Right cardiac atrium (tissue), 5 donors: ENCODE results near the gene NFATC2. TPM values are rescaled to one million over a fixed set of nuclear protein-coding genes. Genes with fewer than 3 reads are reported as not detected.

Source experiments
- ATAC-seq, 2 donors: fragments of 200-7000 bp; cut with Tn5 transposase; one replicate each; pipeline versions ENCODE4 v1.8.0 to v1.9.1; 2020; ENCODE audit warnings: moderate library complexity in 2 of 2, mild to moderate bottlenecking in 1 of 2
- DNase-seq, 3 donors: peaks; one replicate each; pipeline ENCODE4 v3.0.0-alpha.2; 2020
- H3K27ac ChIP-seq: one replicate; pipeline ENCODE4 v1.5.1; 2013; ENCODE audit warnings: mild to moderate bottlenecking, low read length, control low read depth, moderate library complexity
- H3K27me3 ChIP-seq: one replicate; pipeline ENCODE4 v1.6.1; 2013; ENCODE audit not compliant: control insufficient read depth, insufficient read depth
- H3K4me1 ChIP-seq: one replicate; pipeline ENCODE4 v1.6.1; 2013; ENCODE audit warnings: low read length; ENCODE audit not compliant: control insufficient read depth, insufficient read depth
- H3K4me3 ChIP-seq: one replicate; pipeline ENCODE4 v1.5.1; 2013; ENCODE audit warnings: low read length, control low read depth
- H3K9me3 ChIP-seq: one replicate; pipeline ENCODE4 v1.6.1; 2013; ENCODE audit warnings: low read length; ENCODE audit not compliant: control insufficient read depth
- WGBS: extraction: QIAGEN DNeasy Blood & Tissue Kit; methylation state at CpG from one replicate; pipeline ENCODE4 v1.1.7; 2013; 5-methylcytosine and 5-hydroxymethylcytosine counted together
- intact Hi-C, 4 donors: fragments of 100-400 bp; cut with DNase I; formaldehyde crosslinking; loops; one replicate each; pipeline versions ENCODE4 v1.11.0 to v1.14.0; 2022 to 2023
- polyA plus RNA-seq: library from polyadenylated mRNA; stranded (reverse); fragments of 200-250 nt; gene quantifications from one replicate; pipeline ENCODE4 v1.2.3, GENCODE V29; 2013
- total RNA-seq, 4 donors: library from RNA; stranded (reverse); fragmentation: NEBNext Ultra II Directional; extraction: Animal tissue kit (Norgen Biotek cat#: 25700); gene quantifications; one replicate each; pipeline ENCODE4 v1.2.1, GENCODE V29; 2021
- donor health status: healthy with polysubstance abuse.
- donor health status: DM: no; HTN: yes; CAD: no.
- donor health status: DM: no; HTN: no; CAD: no.
- donor health status: DM: no; HTN: yes; CAD: no; lungs with severe emphysema.
- donor health status: DM: yes; HTN: yes; CAD: no.

The NFATC2 gene
- total and polyA plus RNA-seq, 5 donors = 2.8 to 13.3 (median 8.2) TPM

- no peaks in the 10 kb centered on the region for H3K9me3 ChIP-seq
- H3K4me3 ChIP-seq = no peak overlapping the region
- H3K27me3 ChIP-seq = no peaks in the 10 kb centered on the region
- no peak overlapping the region for H3K27ac ChIP-seq
- no peaks in the 10 kb centered on the region for H3K4me1 ChIP-seq
- intact Hi-C loops = no loop called here
- ATAC-seq (no peak), DNase-seq (no peak)
- 90% methylated on average over 4 of the region's 4 CpGs for WGBS
Measured at GRCh38 chr20:51503376-51503775, 39.1 kb downstream of the NFATC2 start.

GRCh38 chr20:51500936-51501335 is 41.6 kb downstream of the NFATC2 start:
- Histone ChIP-seq H3K4me3 (no peak overlapping the region), H3K4me1 (peaks cover 6% of the 10 kb centered on the region), H3K9me3 (no peaks in the 10 kb centered on the region), H3K27me3 (no peaks in the 10 kb centered on the region), H3K27ac (no peak overlapping the region)
- ATAC-seq (no peak), DNase-seq (no peak)
- 86% methylated on average over 1 of the region's 1 CpG for WGBS
- intact Hi-C loops = no loop called here

GRCh38 chr20:51500311-51500710 is 42.2 kb downstream of the NFATC2 start:
- intact Hi-C loops = no loop called here
- 68% methylated on average over 3 of the region's 3 CpGs for WGBS
- ATAC-seq (no peak), DNase-seq (no peak)
- Histone ChIP-seq H3K4me3 (no peak overlapping the region), H3K9me3 (no peaks in the 10 kb centered on the region), H3K27ac (no peak overlapping the region), H3K4me1 (peaks cover 6% of the 10 kb centered on the region), H3K27me3 (no peaks in the 10 kb centered on the region)

DNA sequence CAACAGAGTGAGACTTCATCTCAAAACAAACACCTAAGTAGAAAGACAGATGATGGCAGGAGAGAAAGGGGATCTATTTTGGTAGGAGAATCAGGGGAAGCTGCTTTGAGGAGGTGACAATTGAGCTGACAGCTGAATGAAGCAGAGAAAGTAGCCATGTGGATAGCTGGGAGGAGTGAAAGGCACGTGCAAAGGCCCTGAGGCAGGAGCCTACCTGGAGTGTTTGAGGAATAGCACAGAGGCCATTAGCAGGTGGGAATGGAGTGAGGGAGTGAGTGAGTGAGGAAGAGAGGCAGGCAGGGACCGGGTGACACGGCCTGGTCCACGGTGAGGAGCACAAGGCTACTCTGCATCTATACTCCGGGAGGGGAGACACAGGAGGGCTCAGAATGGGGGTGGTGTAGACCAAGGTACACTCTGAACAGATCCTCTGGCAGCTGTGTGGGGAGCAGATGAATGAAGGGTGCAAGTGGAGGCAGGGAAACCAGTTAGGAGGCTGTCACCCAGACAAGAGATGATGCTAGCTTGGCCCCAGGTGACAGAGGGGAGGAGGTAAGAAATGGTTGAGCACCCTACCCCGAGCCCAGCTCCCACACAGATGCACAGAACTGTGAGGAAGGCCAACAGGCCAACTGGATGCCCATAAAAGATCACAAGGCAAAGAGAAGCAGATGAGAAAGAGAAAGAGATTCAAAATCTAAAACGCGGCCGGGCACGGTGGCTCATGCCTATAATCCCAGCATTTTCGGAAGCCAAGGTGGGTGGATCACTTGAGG is 43.6 kb downstream of the NFATC2 start:
- intact Hi-C loops = no loop called here
- H3K4me1 ChIP-seq = peaks cover 7% of the 10 kb centered on the region
- ATAC-seq (no peak), DNase-seq (no peak)
- 97% methylated on average over 11 of the region's 11 CpGs for WGBS
- no peaks in the 10 kb centered on the region for H3K9me3 ChIP-seq
- H3K27me3 ChIP-seq = no peaks in the 10 kb centered on the region
- no peak overlapping the region for H3K27ac ChIP-seq
- no peak overlapping the region for H3K4me3 ChIP-seq

DNA sequence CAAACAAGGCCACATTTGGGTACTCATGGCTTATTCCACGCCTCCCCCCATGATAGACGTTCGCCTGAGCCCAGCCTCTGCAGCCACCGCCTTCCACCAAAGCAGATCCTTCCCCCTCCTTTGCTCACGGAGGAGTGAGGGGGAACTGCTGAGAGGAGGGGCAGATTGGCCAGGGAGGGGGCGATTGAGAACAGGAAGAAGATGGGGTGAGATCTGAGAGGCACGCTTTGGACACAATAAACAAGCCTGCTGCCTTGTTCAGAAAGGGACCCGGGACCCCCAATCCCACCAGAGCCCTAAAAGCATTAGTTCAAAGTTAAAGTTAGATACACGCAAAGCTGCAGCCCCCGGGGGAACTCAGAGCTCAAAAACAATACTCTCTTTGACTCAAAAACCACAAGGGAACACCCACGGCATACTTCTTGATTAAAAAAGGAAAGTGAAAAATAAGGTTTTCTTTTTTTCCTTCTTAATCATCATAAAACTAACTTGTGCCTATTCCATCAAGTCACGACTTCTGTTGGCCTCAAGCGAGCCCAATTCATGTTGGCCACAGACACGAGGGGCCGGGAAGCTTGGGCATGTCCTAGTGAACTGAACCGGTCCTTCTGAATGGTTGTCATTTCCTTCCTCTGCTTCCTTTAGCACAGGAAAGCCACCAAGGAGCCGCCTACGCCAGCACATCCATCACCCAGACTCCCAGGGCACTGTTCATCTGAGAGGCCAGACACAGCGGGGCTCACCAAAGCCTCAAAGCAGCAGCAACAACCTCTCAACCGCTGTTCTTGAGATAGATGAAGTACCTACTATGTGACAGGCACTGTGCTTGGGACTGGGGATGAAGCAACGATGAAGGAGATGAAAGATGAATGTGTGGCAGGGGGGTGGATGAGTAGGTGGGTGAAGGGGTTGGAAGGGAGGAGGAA is 44.7 kb downstream of the NFATC2 start:
- no peaks in the 10 kb centered on the region for H3K27me3 ChIP-seq
- H3K27ac ChIP-seq = no peak overlapping the region
- H3K4me1 ChIP-seq = peaks cover 16% of the 10 kb centered on the region
- ATAC-seq = peak; percentile 53 to 79
- 36% methylated on average over 21 of the region's 21 CpGs for WGBS
- peak in 2 of 3 donors; percentile 45 to 75 for DNase-seq
- H3K4me3 ChIP-seq = no peak overlapping the region
- intact Hi-C loops = no loop called here
- H3K9me3 ChIP-seq = no peaks in the 10 kb centered on the region

GRCh38 chr20:51496964-51497363 is 45.6 kb downstream of the NFATC2 start:
- intact Hi-C loops = no loop called here
- H3K27ac ChIP-seq = no peak overlapping the region
- WGBS = 91% methylated on average over 7 of the region's 7 CpGs
- no peak for DNase-seq
- H3K4me1 ChIP-seq = peaks cover 18% of the 10 kb centered on the region
- H3K9me3 ChIP-seq = no peaks in the 10 kb centered on the region
- no peaks in the 10 kb centered on the region for H3K27me3 ChIP-seq
- no peak overlapping the region for H3K4me3 ChIP-seq
- ATAC-seq = no peak

GRCh38 chr20:51495921-51496545 is 46.5 kb downstream of the NFATC2 start:
- Histone ChIP-seq H3K27me3 (no peaks in the 10 kb centered on the region), H3K4me3 (no peak overlapping the region), H3K4me1 (peaks cover 18% of the 10 kb centered on the region), H3K27ac (no peak overlapping the region), H3K9me3 (no peaks in the 10 kb centered on the region)
- DNase-seq (no peak), ATAC-seq (no peak)
- intact Hi-C loops = no loop called here
- WGBS = 88% methylated on average over 7 of the region's 7 CpGs

DNA sequence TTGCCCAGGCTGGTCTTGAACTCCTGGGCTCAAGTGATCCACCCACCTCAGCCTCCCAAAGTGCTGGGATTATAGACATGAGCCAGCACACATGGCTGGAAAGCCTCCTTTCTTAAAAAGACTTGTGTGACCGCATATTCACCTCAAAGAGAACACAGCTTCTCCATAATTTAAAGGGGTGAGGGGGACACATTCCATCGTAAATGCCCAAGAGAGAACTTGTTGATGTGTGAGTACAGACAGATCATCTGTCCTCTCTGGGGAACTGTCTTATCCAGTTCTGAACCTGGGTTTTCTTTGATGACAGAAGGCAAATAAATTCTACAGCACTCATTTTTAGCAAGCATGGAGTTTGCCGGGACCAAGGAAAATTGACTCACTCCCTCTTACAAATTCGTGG is 47.2 kb downstream of the NFATC2 start:
- WGBS = 86% methylated on average over 4 of the region's 4 CpGs
- H3K9me3 ChIP-seq = no peaks in the 10 kb centered on the region
- peaks cover 18% of the 10 kb centered on the region for H3K4me1 ChIP-seq
- intact Hi-C loops = no loop called here
- ATAC-seq (no peak), DNase-seq (no peak)
- no peak overlapping the region for H3K4me3 ChIP-seq
- no peaks in the 10 kb centered on the region for H3K27me3 ChIP-seq
- no peak overlapping the region for H3K27ac ChIP-seq

GRCh38 chr20:51494241-51495110 is 48.0 kb downstream of the NFATC2 start:
- Histone ChIP-seq H3K4me1 (peaks cover 18% of the 10 kb centered on the region), H3K4me3 (no peak overlapping the region), H3K9me3 (no peaks in the 10 kb centered on the region), H3K27me3 (no peaks in the 10 kb centered on the region), H3K27ac (no peak overlapping the region)
- intact Hi-C loops = no loop called here
- DNase-seq = no peak
- ATAC-seq = no peak
- 77% methylated on average over 16 of the region's 16 CpGs for WGBS

GRCh38 chr20:51493346-51493791 is 49.1 kb downstream of the NFATC2 start:
- Histone ChIP-seq H3K4me3 (no peak overlapping the region), H3K9me3 (no peaks in the 10 kb centered on the region), H3K4me1 (peaks cover 18% of the 10 kb centered on the region), H3K27ac (no peak overlapping the region), H3K27me3 (no peaks in the 10 kb centered on the region)
- intact Hi-C loops = no loop called here
- no peak for DNase-seq
- no peak for ATAC-seq
- 68% methylated on average over 10 of the region's 10 CpGs for WGBS
